Epithelial cell of umbilical artery (primary cell): ENCODE results near the gene SMARCAD1. TPM values are rescaled to one million over a fixed set of nuclear protein-coding genes. Genes with fewer than 3 reads are reported as not detected.

Experiments used
- total RNA-seq: library from RNA; depleted of rRNA; stranded (reverse); fragments of >200 nt; gene quantifications from 2 replicates; pipeline ENCODE4 v1.2.3, GENCODE V29; 2014

Gene SMARCAD1
- total RNA-seq, result 37.1 and 37.4 TPM in 2 replicates

DNA sequence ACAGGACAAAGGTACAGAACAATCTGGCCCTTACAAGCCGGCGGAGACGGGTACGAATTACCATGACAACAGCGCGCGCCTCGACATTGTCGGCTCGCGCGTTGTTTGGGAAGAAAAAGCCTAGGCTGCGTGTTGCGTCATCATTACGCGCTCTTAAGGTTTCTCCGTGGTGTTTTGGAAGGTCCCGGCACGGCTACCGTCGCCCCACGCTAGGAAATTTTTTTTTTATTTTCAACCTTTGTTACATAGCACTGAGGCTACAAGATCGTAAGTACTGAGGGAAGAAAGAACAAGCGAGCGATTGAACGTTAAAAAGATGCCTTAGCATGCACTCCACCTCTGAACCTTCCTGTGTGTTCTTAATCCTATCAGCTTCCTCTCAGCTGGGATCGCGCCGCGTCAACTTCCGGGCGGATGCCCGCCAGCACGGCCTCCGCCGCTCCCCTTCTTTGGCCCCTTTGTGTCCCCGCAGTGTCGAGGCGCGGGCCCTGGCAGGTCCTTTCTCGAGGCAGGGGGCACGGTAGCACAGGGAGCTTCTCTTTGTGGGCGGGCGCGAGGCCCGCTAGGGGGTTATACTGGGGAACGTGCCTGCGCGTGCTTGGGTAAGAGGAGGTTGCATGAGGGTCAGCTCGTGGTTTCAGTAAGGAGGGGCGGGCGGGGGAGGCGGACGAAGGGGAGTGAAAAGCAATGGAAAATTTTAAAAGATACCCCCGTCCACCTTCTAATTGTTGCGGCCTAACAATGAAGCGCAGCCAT, at the start of gene SMARCAD1:
Gene SMARCAD1 (plus strand): TSS at position 397 of the 756 bp plus-strand sequence. CDS start 530 bp downstream, outside the sequence.

Other genes with a start within 250 kb of the SMARCAD1 start
- not detected in 2 replicates for gene HPGDS, start 135.0 kb downstream of the SMARCAD1 start, total RNA-seq
- gene PDLIM5, start 244.1 kb downstream of the SMARCAD1 start, total RNA-seq, result 184 and 185 TPM in 2 replicates